Large intestine (tissue), 12 donors: ENCODE measurements around the gene HAND2. TPM values are rescaled to one million over a fixed set of nuclear protein-coding genes. Genes with fewer than 3 reads are reported as not detected.

ENCODE experiments used
- DNase-seq, 2 donors: peaks; one replicate each; pipeline versions ENCODE4 v3.0.0 to v3.0.0-alpha.2; 2013
- H3K27ac ChIP-seq: one replicate; pipeline ENCODE4 v1.5.1; 2013; ENCODE audit warnings: low read length
- H3K27me3 ChIP-seq: 2 replicates; pipeline ENCODE4 v1.6.1; 2013; ENCODE audit warnings: low read length; ENCODE audit not compliant: control insufficient read depth, insufficient read depth
- H3K36me3 ChIP-seq: 2 replicates; pipeline ENCODE4 v1.6.1; 2013; ENCODE audit warnings: low read length; ENCODE audit not compliant: control insufficient read depth, insufficient read depth
- H3K4me1 ChIP-seq: one replicate; pipeline ENCODE4 v1.6.1; 2013; ENCODE audit warnings: low read length; ENCODE audit not compliant: control insufficient read depth, insufficient read depth
- H3K4me3 ChIP-seq: one replicate; pipeline ENCODE4 v1.5.1; 2013; ENCODE audit warnings: low read length
- H3K9me3 ChIP-seq: one replicate; pipeline ENCODE4 v1.6.1; 2013; ENCODE audit warnings: mild to moderate bottlenecking, low read depth, low read length, moderate library complexity; ENCODE audit not compliant: control insufficient read depth
- WGBS: methylation state at CpG from one replicate; pipeline ENCODE4 v1.1.5; 2013; ENCODE audit warnings: low lambda C conversion rate; ENCODE audit not compliant: insufficient coverage; 5-methylcytosine and 5-hydroxymethylcytosine counted together
- long read RNA-seq, 11 donors: transcript quantifications; one replicate each; lab custom pipeline, GENCODE V29; 2026
- polyA plus RNA-seq: library from polyadenylated mRNA; unstranded; fragments of 120-200 nt; gene quantifications from one replicate; pipeline ENCODE4 v1.2.1, GENCODE V29; 2013

HAND2 gene
- 37.1 TPM for polyA plus RNA-seq
- long read RNA-seq, donor 1, transcript HAND2-201 (2 exons, 2,780 nt): major isoform, 6 of 6 reads
- long read RNA-seq, donor 1, partial matches to known transcripts: 0 of 6 reads
- long read RNA-seq, donor 1, other reads (novel, unspliced or antisense): 0 of 6 reads
- long read RNA-seq, donor 2, transcript HAND2-201 (2 exons, 2,780 nt): major isoform, 5 of 5 reads
- long read RNA-seq, donor 2, partial matches to known transcripts: 0 of 5 reads
- long read RNA-seq, donor 2, other reads (novel, unspliced or antisense): 0 of 5 reads
- long read RNA-seq, donor 3, partial matches to known transcripts: 0 of 4 reads
- long read RNA-seq, donor 3, other reads (novel, unspliced or antisense): 0 of 4 reads
- long read RNA-seq, donor 4, partial matches to known transcripts: 0 of 1 reads
- long read RNA-seq, donor 4, other reads (novel, unspliced or antisense): 0 of 1 reads
- long read RNA-seq, donor 5, transcript HAND2-201 (2 exons, 2,780 nt): major isoform, 15 of 15 reads
- long read RNA-seq, donor 5, partial matches to known transcripts: 0 of 15 reads
- long read RNA-seq, donor 5, other reads (novel, unspliced or antisense): 0 of 15 reads
- long read RNA-seq, donor 6, transcript HAND2-201 (2 exons, 2,780 nt): major isoform, 9 of 9 reads
- long read RNA-seq, donor 6, partial matches to known transcripts: 0 of 9 reads
- long read RNA-seq, donor 6, other reads (novel, unspliced or antisense): 0 of 9 reads
- long read RNA-seq, donor 7, transcript HAND2-201 (2 exons, 2,780 nt): major isoform, 18 of 18 reads
- long read RNA-seq, donor 7, partial matches to known transcripts: 0 of 18 reads
- long read RNA-seq, donor 7, other reads (novel, unspliced or antisense): 0 of 18 reads
- long read RNA-seq, donor 8, transcript HAND2-201 (2 exons, 2,780 nt): major isoform, 10 of 10 reads
- long read RNA-seq, donor 8, partial matches to known transcripts: 0 of 10 reads
- long read RNA-seq, donor 8, other reads (novel, unspliced or antisense): 0 of 10 reads
- long read RNA-seq, donor 9, transcript HAND2-201 (2 exons, 2,780 nt): major isoform, 11 of 19 reads
- long read RNA-seq, donor 9, partial matches to known transcripts: 8 of 19 reads
- long read RNA-seq, donor 9, other reads (novel, unspliced or antisense): 0 of 19 reads
- long read RNA-seq, donor 10, transcript HAND2-201 (2 exons, 2,780 nt): major isoform, 13 of 22 reads
- long read RNA-seq, donor 10, partial matches to known transcripts: 9 of 22 reads
- long read RNA-seq, donor 10, other reads (novel, unspliced or antisense): 0 of 22 reads
- long read RNA-seq, donor 11, transcript HAND2-201 (2 exons, 2,780 nt): major isoform, 11 of 11 reads
- long read RNA-seq, donor 11, partial matches to known transcripts: 0 of 11 reads
- long read RNA-seq, donor 11, other reads (novel, unspliced or antisense): 0 of 11 reads

- WGBS: no CpG with 5 or more reads among the region's 81 CpGs
- Histone ChIP-seq H3K27me3 (peaks cover 92% of the 10 kb centered on the region), H3K9me3 (peaks cover 16% of the 10 kb centered on the region), H3K4me1 (no peaks in the 10 kb centered on the region), H3K27ac (peak within 1 kb of the TSS; percentile 81), H3K4me3 (peak within 1 kb of the TSS; percentile 61), H3K36me3 (no peaks in the 10 kb centered on the region)
- peak; percentile 58 to 70 for DNase-seq
These were observed at the start of gene HAND2 for GRCh38 chr4:173529477-173530325. Gene HAND2 (minus strand): TSS chr4:173530229. CDS start chr4:173529289, 940 bp downstream.

- Histone ChIP-seq H3K27ac (no peak overlapping the region), H3K4me1 (no peaks in the 10 kb centered on the region), H3K27me3 (no peaks in the 10 kb centered on the region), H3K4me3 (no peak overlapping the region), H3K36me3 (no peaks in the 10 kb centered on the region), H3K9me3 (no peaks in the 10 kb centered on the region)
- no peak for DNase-seq
- WGBS: 95% methylated on average over 4 of the region's 7 CpGs
These were observed 48.9 kb upstream of the HAND2 start for GRCh38 chr4:173578956-173579355.

- Histone ChIP-seq H3K27me3 (no peaks in the 10 kb centered on the region), H3K4me3 (no peak overlapping the region), H3K36me3 (no peaks in the 10 kb centered on the region), H3K4me1 (no peaks in the 10 kb centered on the region), H3K9me3 (no peaks in the 10 kb centered on the region), H3K27ac (no peak overlapping the region)
- no peak for DNase-seq
- 100% methylated on average over 3 of the region's 5 CpGs for WGBS
These were observed 47.9 kb upstream of the HAND2 start for GRCh38 chr4:173577963-173578362.

- H3K4me1 ChIP-seq: no peaks in the 10 kb centered on the region
- 100% methylated on average over 1 of the region's 5 CpGs for WGBS
- H3K27ac ChIP-seq: no peak overlapping the region
- H3K27me3 ChIP-seq: no peaks in the 10 kb centered on the region
- no peaks in the 10 kb centered on the region for H3K9me3 ChIP-seq
- H3K36me3 ChIP-seq: no peaks in the 10 kb centered on the region
- no peak for DNase-seq
- no peak overlapping the region for H3K4me3 ChIP-seq
These were observed 45.6 kb upstream of the HAND2 start for GRCh38 chr4:173575482-173576152.

GRCh38 chr4:173573725-173574124 is 43.7 kb upstream of the HAND2 start:
- no peak overlapping the region for H3K27ac ChIP-seq
- H3K9me3 ChIP-seq: no peaks in the 10 kb centered on the region
- no CpG with 5 or more reads among the region's 1 CpG for WGBS
- no peaks in the 10 kb centered on the region for H3K4me1 ChIP-seq
- DNase-seq: no peak
- no peaks in the 10 kb centered on the region for H3K27me3 ChIP-seq
- no peaks in the 10 kb centered on the region for H3K36me3 ChIP-seq
- no peak overlapping the region for H3K4me3 ChIP-seq

GRCh38 chr4:173573286-173573685 is 43.3 kb upstream of the HAND2 start:
- Histone ChIP-seq H3K27ac (no peak overlapping the region), H3K9me3 (no peaks in the 10 kb centered on the region), H3K4me3 (no peak overlapping the region), H3K4me1 (no peaks in the 10 kb centered on the region), H3K36me3 (no peaks in the 10 kb centered on the region), H3K27me3 (no peaks in the 10 kb centered on the region)
- DNase-seq: no peak
- WGBS: 100% methylated on average over 2 of the region's 4 CpGs

GRCh38 chr4:173572493-173573129 is 42.6 kb upstream of the HAND2 start:
- H3K36me3 ChIP-seq: no peaks in the 10 kb centered on the region
- no peaks in the 10 kb centered on the region for H3K27me3 ChIP-seq
- H3K4me1 ChIP-seq: no peaks in the 10 kb centered on the region
- H3K27ac ChIP-seq: no peak overlapping the region
- 76% methylated on average over 2 of the region's 3 CpGs for WGBS
- no peaks in the 10 kb centered on the region for H3K9me3 ChIP-seq
- no peak overlapping the region for H3K4me3 ChIP-seq
- DNase-seq: no peak

GRCh38 chr4:173571620-173572019 is 41.6 kb upstream of the HAND2 start:
- WGBS: no CpG with 5 or more reads among the region's 2 CpGs
- Histone ChIP-seq H3K27me3 (no peaks in the 10 kb centered on the region), H3K4me1 (no peaks in the 10 kb centered on the region), H3K36me3 (no peaks in the 10 kb centered on the region), H3K9me3 (no peaks in the 10 kb centered on the region), H3K27ac (no peak overlapping the region), H3K4me3 (no peak overlapping the region)
- DNase-seq: no peak

- H3K4me3 ChIP-seq: no peak overlapping the region
- no peak for DNase-seq
- no CpG with 5 or more reads among the region's 2 CpGs for WGBS
- no peaks in the 10 kb centered on the region for H3K36me3 ChIP-seq
- H3K4me1 ChIP-seq: no peaks in the 10 kb centered on the region
- no peaks in the 10 kb centered on the region for H3K27me3 ChIP-seq
- H3K27ac ChIP-seq: no peak overlapping the region
- no peaks in the 10 kb centered on the region for H3K9me3 ChIP-seq
These were observed 35.3 kb upstream of the HAND2 start for GRCh38 chr4:173565281-173565680.
